Renal cortex interstitium (tissue), 15 donors: ENCODE measurements around the gene FCRLB. TPM values are rescaled to one million over a fixed set of nuclear protein-coding genes. Genes with fewer than 3 reads are reported as not detected.
"Not testable (repeated sequence)": the region's sequence is repeated elsewhere in the genome, so short reads cannot be mapped to it uniquely, and the experiment has no call there.

Experiments
- DNase-seq, 11 donors: peaks; one replicate each; pipeline ENCODE4 v3.0.0-alpha.2; 2013; ENCODE audit warnings: low read depth in 9 of 11, low spot score in 4 of 11; ENCODE audit errors: extremely low read depth in 1 of 11
- long read RNA-seq, 16 experiments: transcript quantifications; one replicate each; lab custom pipeline, GENCODE V29; 2026
- polyA plus RNA-seq, 3 donors: library from polyadenylated mRNA; unstranded; fragments of 120-200 nt; gene quantifications; one replicate each; pipeline ENCODE4 v1.2.1, GENCODE V29; 2013; ENCODE audit not compliant: insufficient read length in 3 of 3

FCRLB gene
- 1 to 10 TPM; 3.9 to 5.4 (median 5.4) TPM for polyA plus RNA-seq
- long read RNA-seq, donor 1 = 0 reads
- long read RNA-seq, donor 2 = 0 reads
- long read RNA-seq, donor 3, partial matches to known transcripts = 0 of 2 reads
- long read RNA-seq, donor 3, other reads (novel, unspliced or antisense) = 0 of 2 reads
- long read RNA-seq, donor 4, partial matches to known transcripts = 0 of 4 reads
- long read RNA-seq, donor 4, other reads (novel, unspliced or antisense) = 0 of 4 reads
- long read RNA-seq, donor 5 = 0 reads
- long read RNA-seq, donor 6, partial matches to known transcripts = 0 of 2 reads
- long read RNA-seq, donor 6, other reads (novel, unspliced or antisense) = 0 of 2 reads
- long read RNA-seq, donor 7 = 0 reads
- long read RNA-seq, donor 8, partial matches to known transcripts = 0 of 4 reads
- long read RNA-seq, donor 8, other reads (novel, unspliced or antisense) = 0 of 4 reads
- long read RNA-seq, donor 9, partial matches to known transcripts = 0 of 2 reads
- long read RNA-seq, donor 9, other reads (novel, unspliced or antisense) = 0 of 2 reads
- long read RNA-seq, donor 10, partial matches to known transcripts = 0 of 2 reads
- long read RNA-seq, donor 10, other reads (novel, unspliced or antisense) = 0 of 2 reads
- long read RNA-seq, donor 11, partial matches to known transcripts = 0 of 1 reads
- long read RNA-seq, donor 11, other reads (novel, unspliced or antisense) = 0 of 1 reads
- long read RNA-seq, donor 12, partial matches to known transcripts = 0 of 2 reads
- long read RNA-seq, donor 12, other reads (novel, unspliced or antisense) = 0 of 2 reads
- long read RNA-seq, donor 13, partial matches to known transcripts = 10 of 12 reads
- long read RNA-seq, donor 13, other reads (novel, unspliced or antisense) = 0 of 12 reads
- long read RNA-seq, donor 14 = 0 reads
- long read RNA-seq, donor 15, partial matches to known transcripts = 0 of 1 reads
- long read RNA-seq, donor 15, other reads (novel, unspliced or antisense) = 0 of 1 reads
- long read RNA-seq, donor 16, transcript FCRLB-206 (2 exons, 1,989 nt) = major isoform, 5 of 5 reads
- long read RNA-seq, donor 16, partial matches to known transcripts = 0 of 5 reads
- long read RNA-seq, donor 16, other reads (novel, unspliced or antisense) = 0 of 5 reads

GRCh38 chr1:161720956-161721737 lies at the start of gene FCRLB:
Gene FCRLB (plus strand): TSS chr1:161721544. CDS start chr1:161722673, 1,129 bp downstream.
- no peak for DNase-seq

GRCh38 chr1:161673437-161673836 lies 47.9 kb upstream of the FCRLB start:
- not testable (repeated sequence) for DNase-seq

- DNase-seq = not testable (repeated sequence)
These were observed 46.9 kb upstream of the FCRLB start for GRCh38 chr1:161674447-161674846.

GRCh38 chr1:161674908-161675307 lies 46.4 kb upstream of the FCRLB start:
- not testable (repeated sequence) for DNase-seq

DNA sequence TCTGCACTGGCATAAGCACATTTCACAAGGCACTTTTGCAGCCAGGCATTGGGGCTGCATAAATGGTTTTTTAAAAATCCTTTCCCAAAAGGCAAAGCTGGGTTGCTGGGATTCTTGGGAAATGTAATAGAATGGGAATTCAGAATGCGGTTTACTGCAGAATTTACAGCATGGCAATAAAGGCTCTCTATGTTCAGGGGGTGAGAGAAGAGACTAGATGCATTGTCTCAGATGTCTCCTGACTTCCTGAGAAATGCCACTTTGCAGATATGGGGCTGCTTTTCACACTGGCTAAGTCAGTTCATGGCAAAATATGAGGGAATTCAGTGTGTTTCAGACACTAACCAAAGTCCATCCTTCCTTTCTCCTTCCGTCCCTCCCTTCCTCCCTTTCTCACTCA lies 44.9 kb upstream of the FCRLB start:
- no peak for DNase-seq

- DNase-seq = no peak
These were observed 44.2 kb upstream of the FCRLB start for GRCh38 chr1:161676958-161677689.

- DNase-seq = no peak
These were observed 42.8 kb upstream of the FCRLB start for GRCh38 chr1:161678500-161678899.

DNA sequence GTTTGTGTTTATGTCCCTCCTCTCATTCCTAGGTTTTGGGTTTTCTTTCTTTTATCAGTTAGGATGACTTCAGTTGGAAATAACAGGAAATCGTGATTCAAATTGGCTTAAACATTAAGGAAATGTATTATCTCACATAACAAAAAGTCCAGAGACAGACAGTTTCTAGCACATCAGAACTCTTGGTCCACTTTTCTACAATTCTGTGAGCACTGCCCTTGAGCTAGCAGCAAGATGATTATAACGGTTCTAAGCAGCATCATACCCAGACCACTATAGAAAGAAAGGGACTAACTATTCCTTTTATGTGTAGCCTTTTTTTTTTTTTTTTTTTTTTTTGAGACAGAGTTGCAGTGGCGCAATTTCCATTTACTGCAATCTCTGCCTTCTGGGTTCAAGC lies 39.5 kb upstream of the FCRLB start:
- DNase-seq = no peak

- no peak for DNase-seq
These were observed 32.4 kb upstream of the FCRLB start for GRCh38 chr1:161688946-161689345.

- no peak for DNase-seq
These were observed 29.5 kb upstream of the FCRLB start for GRCh38 chr1:161691846-161692245.

DNA sequence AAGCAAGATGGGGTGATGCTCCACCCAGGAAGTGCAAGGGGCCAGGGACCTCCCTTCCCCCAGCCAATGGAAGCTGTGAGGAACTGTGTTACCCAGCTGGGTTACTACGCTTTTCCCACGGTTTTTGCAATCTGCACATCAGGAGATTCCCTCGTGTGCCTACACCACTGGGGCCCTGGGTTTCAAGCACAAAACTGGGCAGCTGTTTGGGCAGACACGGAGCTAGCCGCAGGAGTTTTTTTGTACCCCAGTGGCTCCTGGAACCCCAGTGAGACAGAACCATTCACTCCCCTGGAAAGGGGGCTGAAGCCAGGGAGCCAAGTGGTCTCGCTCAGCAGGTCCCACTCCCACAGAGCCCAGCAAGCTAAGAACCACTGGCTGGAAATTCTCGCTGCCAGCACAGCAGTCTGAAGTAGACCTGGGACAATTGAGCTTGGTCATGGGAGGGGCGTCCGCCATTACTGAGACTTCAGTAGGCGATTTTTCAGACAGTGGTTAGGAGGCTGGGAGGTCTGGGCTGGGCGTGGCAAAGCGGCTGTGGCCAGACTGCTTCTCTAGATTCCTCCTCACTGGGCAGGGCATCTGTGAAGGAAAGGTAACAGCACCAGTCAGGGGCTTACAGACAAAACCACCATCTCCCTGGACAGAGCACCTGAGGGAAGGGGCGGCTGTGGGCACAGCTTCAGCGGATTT lies 28.2 kb upstream of the FCRLB start:
- DNase-seq = not testable (repeated sequence)

DNA sequence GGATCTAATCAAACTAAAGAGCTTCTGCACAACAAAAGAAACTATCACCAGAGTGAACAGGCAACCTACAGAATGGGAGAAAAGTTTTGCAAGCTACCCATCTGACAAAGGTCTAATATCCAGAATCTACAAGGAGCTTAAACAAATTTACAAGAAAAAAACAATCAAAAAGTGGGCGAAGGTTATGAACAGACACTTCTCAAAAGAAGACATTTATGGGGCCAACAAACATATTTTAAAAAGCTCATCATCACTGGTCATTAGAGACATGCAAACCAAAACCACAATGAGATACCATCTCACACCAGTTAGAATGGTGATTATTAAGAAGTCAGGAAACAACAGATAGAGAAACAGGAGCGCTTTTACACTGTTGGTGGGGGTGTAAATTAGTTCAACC lies 23.0 kb upstream of the FCRLB start:
- DNase-seq = not testable (repeated sequence)

DNA sequence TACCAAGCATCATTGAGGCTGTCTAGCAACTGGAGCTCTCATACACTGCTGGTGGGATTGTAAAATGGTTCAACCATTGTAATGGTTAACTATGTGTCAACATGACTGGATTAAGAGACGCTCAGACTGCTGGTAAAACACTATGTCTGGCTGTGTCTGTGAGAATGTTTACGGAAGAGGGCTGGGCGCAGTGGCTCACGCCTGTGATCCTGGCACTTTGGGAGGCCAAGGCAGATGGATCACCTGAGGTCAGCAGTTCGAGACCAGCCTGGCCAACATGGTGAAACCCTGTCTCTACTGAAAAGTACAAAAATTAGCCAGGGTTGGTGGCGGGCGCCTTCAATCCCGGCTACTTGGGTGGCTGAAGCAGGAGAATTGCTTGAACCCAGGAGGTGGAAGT lies 19.1 kb upstream of the FCRLB start:
- DNase-seq = peak in 7 of 11 donors; percentile 4 to 36 (median 13)

DNA sequence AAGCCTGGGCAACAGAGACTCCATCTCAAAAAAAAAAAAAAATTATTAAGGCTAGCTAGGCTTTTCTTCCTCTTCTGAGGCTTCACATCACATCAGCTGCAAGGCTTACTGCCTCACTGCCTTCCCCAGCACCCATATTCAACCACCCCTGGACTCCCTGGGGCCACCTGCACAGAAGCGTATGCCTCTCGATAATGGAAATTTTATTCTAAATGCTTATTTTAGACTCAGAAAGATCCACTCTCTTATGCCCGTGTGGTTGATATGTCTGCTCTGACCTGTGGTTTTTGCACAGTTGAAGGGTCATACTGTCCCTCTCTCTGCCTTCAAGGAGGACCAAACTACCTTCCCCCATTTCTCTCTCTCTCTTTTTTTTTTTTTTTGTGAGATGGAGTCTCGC lies 15.8 kb upstream of the FCRLB start:
- no peak for DNase-seq

DNA sequence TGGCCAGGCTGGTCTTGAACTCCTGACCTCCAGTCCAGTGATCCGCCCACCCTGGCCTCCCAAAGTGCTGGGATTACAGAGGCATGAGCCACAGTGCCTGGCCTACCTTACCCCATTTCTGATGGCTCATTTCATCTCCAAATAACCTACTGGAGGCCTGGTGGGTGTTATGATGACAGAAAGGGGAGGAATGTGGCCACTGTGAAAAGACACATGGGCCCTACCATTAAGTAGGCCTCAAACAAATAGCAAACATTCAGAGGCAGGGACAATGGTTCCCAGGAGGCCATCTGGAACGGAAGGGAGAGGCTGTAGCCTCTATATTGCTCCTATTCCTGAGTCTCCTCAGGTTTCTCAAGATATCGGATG lies 15.2 kb upstream of the FCRLB start:
- no peak for DNase-seq

- DNase-seq = no peak
These were observed 14.6 kb upstream of the FCRLB start, which contains the start of gene FCRLA for GRCh38 chr1:161706482-161707347. Gene FCRLA (plus strand): TSS chr1:161707229. CDS start chr1:161707265, 36 bp downstream.

- DNase-seq = no peak
These were observed 13.8 kb upstream of the FCRLB start for GRCh38 chr1:161707503-161707902.
